CD8-positive, alpha-beta memory T cell (primary cell): ENCODE results near the gene CDC42EP4. TPM values are rescaled to one million over a fixed set of nuclear protein-coding genes. Genes with fewer than 3 reads are reported as not detected.

Experiments used
- CTCF ChIA-PET: fragments of 350-600 bp; sonication (Branson Sonifier 250); formaldehyde crosslinking; loops from one replicate; lab custom pipeline; 2021; ENCODE audit warnings: antibody characterized with exemption; lab: Charles Lee
- POLR2A ChIA-PET: fragments of 350-600 bp; sonication (Branson Sonifier 250); formaldehyde crosslinking; loops from one replicate; lab custom pipeline; 2021; ENCODE audit warnings: antibody characterized with exemption; lab: Charles Lee
- DNase-seq, 5 donors: peaks; one replicate each; pipeline versions ENCODE4 v3.0.0 to v3.0.0-alpha.2; 2020 to 2022; ENCODE audit warnings: mixed read lengths in 1 of 5
- H3K27ac ChIP-seq: one replicate; pipeline ENCODE4 v1.7.0; 2013; ENCODE audit warnings: low read depth, mild to moderate bottlenecking, low read length, moderate library complexity
- H3K27me3 ChIP-seq: 2 replicates; pipeline ENCODE4 v1.7.0; 2013; ENCODE audit warnings: low read length, mild to moderate bottlenecking; ENCODE audit not compliant: insufficient read depth, poor library complexity, severe bottlenecking
- H3K36me3 ChIP-seq: 2 replicates; pipeline ENCODE4 v1.7.0; 2013; ENCODE audit warnings: mild to moderate bottlenecking, low read length, moderate library complexity; ENCODE audit not compliant: insufficient read depth
- H3K4me1 ChIP-seq: 2 replicates; pipeline ENCODE4 v1.7.0; 2013; ENCODE audit warnings: mild to moderate bottlenecking, low read length, moderate library complexity; ENCODE audit not compliant: insufficient read depth
- H3K4me3 ChIP-seq: 2 replicates; pipeline ENCODE4 v1.7.0; 2013; ENCODE audit warnings: mild to moderate bottlenecking, low read length
- H3K9me3 ChIP-seq: 2 replicates; pipeline ENCODE4 v1.7.0; 2013; ENCODE audit warnings: mild to moderate bottlenecking, low read length
- H3K27ac Mint-ChIP-seq, 8 donors: one replicate each; pipeline ENCODE4 v1.8.0; 2020 to 2021; ENCODE audit warnings: mixed read lengths in 8 of 8, mild to moderate bottlenecking in 6 of 8, inconsistent platforms in 3 of 8, moderate library complexity in 3 of 8
- H3K27me3 Mint-ChIP-seq, 2 donors: one replicate each; pipeline ENCODE4 v1.8.0; 2020 to 2021; ENCODE audit warnings: mixed read lengths in 2 of 2, mild to moderate bottlenecking in 1 of 2, moderate library complexity in 1 of 2
- H3K36me3 Mint-ChIP-seq, 3 donors: one replicate each; pipeline ENCODE4 v1.8.0; 2020 to 2021; ENCODE audit warnings: mixed read lengths in 3 of 3, inconsistent platforms in 1 of 3, mild to moderate bottlenecking in 1 of 3
- H3K4me1 Mint-ChIP-seq, 3 donors: one replicate each; pipeline ENCODE4 v1.8.0; 2020 to 2021; ENCODE audit warnings: mixed read lengths in 3 of 3, inconsistent platforms in 1 of 3, mild to moderate bottlenecking in 1 of 3
- H3K4me3 Mint-ChIP-seq, 7 donors: one replicate each; pipeline ENCODE4 v1.8.0; 2020 to 2021; ENCODE audit warnings: mixed read lengths in 7 of 7, mild to moderate bottlenecking in 6 of 7, moderate library complexity in 4 of 7, inconsistent platforms in 2 of 7
- H3K9me3 Mint-ChIP-seq, 5 donors: one replicate each; pipeline ENCODE4 v1.8.0; 2020 to 2022; ENCODE audit warnings: mixed read lengths in 5 of 5, mild to moderate bottlenecking in 3 of 5, moderate library complexity in 2 of 5, inconsistent platforms in 1 of 5
- polyA plus RNA-seq: library from polyadenylated mRNA; unstranded; fragments of 300-500 nt; fragmentation: Illumina TruSeq; gene quantifications from one replicate; pipeline ENCODE4 v1.2.3, GENCODE V29; 2021
- total RNA-seq, 2 experiments: library from RNA; stranded (reverse); gene quantifications; one replicate each; pipeline ENCODE4 v1.2.3, GENCODE V29; 2021

The CDC42EP4 gene
- total and polyA plus RNA-seq, 3 experiments from 2014 or later: 0.29 to 0.55 (median 0.47) TPM

DNA sequence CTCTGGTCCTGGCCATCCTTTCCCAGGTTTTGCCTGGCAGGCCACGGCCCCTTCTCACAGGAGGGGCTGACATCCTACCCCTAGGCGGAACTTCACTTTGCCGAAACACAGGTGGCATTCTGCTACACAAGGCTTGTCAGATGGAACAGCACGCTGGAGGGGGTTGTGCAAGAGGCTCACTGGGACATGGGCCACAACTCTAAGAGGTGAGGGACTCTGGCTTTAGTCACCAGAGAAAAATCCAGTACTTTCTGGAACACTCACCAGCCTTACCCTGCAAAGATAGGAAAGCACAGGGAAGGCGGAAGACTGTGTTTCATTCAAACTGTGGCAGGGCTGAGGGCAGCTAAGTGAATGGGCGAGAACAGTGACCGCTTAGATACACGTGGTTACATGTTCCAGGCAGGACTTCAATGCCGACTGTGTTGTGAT is 18.3 kb downstream of the CDC42EP4 start:
- Histone ChIP-seq H3K27me3 (no peaks in the 10 kb centered on the region), H3K36me3 (no peaks in the 10 kb centered on the region), H3K9me3 (no peaks in the 10 kb centered on the region), H3K4me1 (no peaks in the 10 kb centered on the region), H3K27ac (no peak overlapping the region), H3K4me3 (no peak overlapping the region)
- Mint-ChIP-seq H3K4me3 (no peak overlapping the region), H3K27ac (no peak overlapping the region), H3K4me1 (peaks cover 12 to 19% (median 13%) of the 10 kb centered on the region in 3 donors), H3K36me3 (no peaks in the 10 kb centered on the region), H3K9me3 (no peaks in the 10 kb centered on the region), H3K27me3 (peaks cover 4 to 6% of the 10 kb centered on the region in 2 donors)
- ChIA-PET POLR2A (no interaction called here), CTCF (no interaction called here)
- no peak for DNase-seq

DNA sequence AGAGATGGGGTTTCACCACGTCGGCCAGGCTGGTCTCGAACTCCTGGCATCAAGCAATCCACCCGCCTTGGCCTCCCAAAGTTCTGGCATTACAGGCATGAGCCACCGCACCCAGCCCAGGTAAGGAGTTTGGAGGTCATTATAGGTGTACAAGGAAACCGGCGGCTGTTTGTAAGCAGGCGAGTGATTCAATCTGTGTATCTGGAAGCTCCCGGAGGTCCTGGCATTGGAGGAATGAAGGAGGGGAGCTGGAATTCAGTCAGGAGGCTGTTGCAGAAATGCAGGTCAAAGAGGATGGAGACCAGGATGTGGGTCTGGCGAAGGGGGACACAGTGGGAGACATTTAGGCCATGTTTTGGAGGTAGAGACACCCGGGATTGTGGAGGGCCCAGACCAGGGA is 18.8 kb downstream of the CDC42EP4 start:
- ChIA-PET CTCF (no interaction called here), POLR2A (no interaction called here)
- Histone ChIP-seq H3K27ac (no peak overlapping the region), H3K4me3 (no peak overlapping the region), H3K27me3 (no peaks in the 10 kb centered on the region), H3K36me3 (no peaks in the 10 kb centered on the region), H3K4me1 (no peaks in the 10 kb centered on the region), H3K9me3 (no peaks in the 10 kb centered on the region)
- H3K27me3 Mint-ChIP-seq: peaks cover 4 to 6% of the 10 kb centered on the region in 2 donors
- H3K27ac Mint-ChIP-seq: no peak overlapping the region
- DNase-seq: no peak
- no peaks in the 10 kb centered on the region for H3K9me3 Mint-ChIP-seq
- H3K4me1 Mint-ChIP-seq: peaks cover 12 to 17% (median 13%) of the 10 kb centered on the region in 3 donors
- H3K36me3 Mint-ChIP-seq: no peaks in the 10 kb centered on the region
- H3K4me3 Mint-ChIP-seq: no peak overlapping the region

DNA sequence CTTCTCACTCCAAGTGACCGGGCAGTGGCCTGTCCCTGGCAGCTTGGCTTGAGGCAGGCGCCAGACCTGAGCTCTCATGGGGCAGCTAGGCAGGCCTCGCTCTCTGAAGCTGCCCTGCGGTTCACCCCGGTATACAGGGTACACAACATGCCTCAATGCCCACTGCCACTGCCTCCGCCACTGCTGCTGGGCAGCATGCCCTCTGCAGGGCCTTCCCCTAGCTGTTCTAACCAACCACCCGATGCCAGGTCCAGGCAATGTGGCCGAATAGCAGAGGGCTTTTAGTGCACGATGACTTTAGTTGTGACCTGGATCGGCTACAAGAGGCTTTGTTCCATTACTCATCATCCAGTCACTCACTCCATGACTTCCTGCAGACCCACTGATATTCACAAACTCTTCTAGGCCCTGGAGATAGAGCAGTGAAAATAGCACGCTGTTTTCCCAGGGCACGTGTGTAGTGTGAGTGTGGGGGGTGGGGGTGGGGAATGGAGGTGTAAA is 19.7 kb downstream of the CDC42EP4 start:
- POLR2A ChIA-PET: no interaction called here

DNA sequence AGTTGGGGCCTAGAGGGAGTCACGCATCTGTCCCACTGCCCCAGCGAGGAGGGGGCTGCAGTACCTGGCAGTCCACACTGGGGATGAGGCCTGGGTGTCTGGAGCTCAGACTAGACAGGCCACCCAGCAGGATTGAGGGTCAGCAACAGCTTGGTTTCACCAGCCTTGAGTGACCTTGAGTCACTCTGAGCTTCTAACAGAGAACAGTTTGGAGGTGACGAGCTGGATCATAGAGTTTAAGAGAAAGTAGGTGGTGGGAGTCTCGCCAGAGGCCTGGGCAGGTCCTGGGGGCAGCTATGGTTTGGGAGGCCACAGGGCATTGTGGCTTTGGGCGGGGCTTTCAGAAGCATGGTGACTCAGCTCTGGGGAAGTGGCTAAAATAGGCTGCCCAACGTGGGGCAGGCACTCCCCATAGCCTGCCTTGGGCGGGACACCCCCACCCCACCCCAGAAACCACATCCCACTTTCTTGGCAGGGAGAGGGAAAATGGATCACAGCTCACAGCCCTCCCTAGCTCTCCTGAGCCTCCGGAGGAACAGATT is 20.5 kb downstream of the CDC42EP4 start:
- Histone ChIP-seq H3K27ac (peak overlapping the region; percentile 24), H3K4me3 (no peak overlapping the region), H3K9me3 (no peaks in the 10 kb centered on the region), H3K4me1 (no peaks in the 10 kb centered on the region), H3K36me3 (no peaks in the 10 kb centered on the region), H3K27me3 (no peaks in the 10 kb centered on the region)
- Mint-ChIP-seq H3K36me3 (no peaks in the 10 kb centered on the region), H3K4me1 (peaks cover 12 to 15% (median 13%) of the 10 kb centered on the region in 3 donors), H3K27me3 (peaks cover 4 to 6% of the 10 kb centered on the region in 2 donors), H3K4me3 (no peak overlapping the region), H3K9me3 (no peaks in the 10 kb centered on the region), H3K27ac (peak overlapping the region in 1 of 8 donors; percentile 27)
- DNase-seq: no peak
- CTCF ChIA-PET: no interaction called here
- POLR2A ChIA-PET: no interaction called here

More for the DNA sequence above, 19.7 kb downstream of the CDC42EP4 start:
- H3K4me1 ChIP-seq: no peaks in the 10 kb centered on the region
- Mint-ChIP-seq H3K4me3 (no peak overlapping the region), H3K36me3 (no peaks in the 10 kb centered on the region), H3K27me3 (peaks cover 4 to 6% of the 10 kb centered on the region in 2 donors), H3K9me3 (no peaks in the 10 kb centered on the region), H3K4me1 (peaks cover 12 to 15% (median 13%) of the 10 kb centered on the region in 3 donors), H3K27ac (no peak overlapping the region)
- no peaks in the 10 kb centered on the region for H3K9me3 ChIP-seq
- no peaks in the 10 kb centered on the region for H3K36me3 ChIP-seq
- CTCF ChIA-PET: no interaction called here
- no peak for DNase-seq
- H3K27ac ChIP-seq: peak overlapping the region; percentile 24
- H3K27me3 ChIP-seq: no peaks in the 10 kb centered on the region
- no peak overlapping the region for H3K4me3 ChIP-seq

DNA sequence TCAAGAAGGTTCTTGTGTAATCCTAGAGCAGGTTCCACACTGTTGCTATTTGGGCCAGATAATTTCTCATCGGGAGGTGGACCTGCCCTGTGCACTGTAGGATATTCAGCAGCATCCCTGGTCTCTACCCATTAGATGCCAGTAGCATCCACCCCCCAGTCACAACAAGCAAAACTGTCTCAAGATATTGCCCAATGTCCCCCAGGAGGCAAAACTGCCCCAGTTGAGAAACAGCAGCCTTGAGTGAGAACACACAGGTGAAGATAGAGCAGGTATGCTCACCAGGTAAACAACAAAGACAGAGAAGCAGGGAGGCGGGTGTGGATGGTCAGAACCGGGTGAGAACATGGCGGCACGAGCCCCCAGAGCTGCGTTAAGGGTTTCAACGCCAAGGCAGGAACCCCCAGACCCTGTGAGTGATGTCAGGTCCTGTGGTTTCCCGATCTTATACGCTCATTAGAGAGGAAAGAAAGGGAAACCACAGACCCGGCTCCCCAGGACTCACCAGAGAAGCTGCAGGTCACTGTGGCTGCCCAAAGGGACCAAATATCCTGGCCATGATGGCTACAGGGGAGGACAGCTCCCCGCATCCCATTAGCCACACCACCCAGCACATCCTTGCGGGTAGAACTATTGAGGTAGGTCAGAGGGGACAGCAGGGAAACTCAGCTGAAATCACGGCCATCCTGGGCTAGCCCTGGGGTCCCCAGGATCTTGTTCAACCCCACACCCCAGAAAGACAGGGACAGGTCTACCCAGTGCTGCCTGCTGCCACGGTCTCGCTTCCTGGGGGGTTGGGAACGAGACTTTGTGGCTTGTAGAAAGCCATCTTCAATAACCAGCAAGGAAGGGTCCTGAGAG is 21.2 kb downstream of the CDC42EP4 start:
- no peak overlapping the region for H3K4me3 ChIP-seq
- DNase-seq: no peak
- H3K9me3 ChIP-seq: no peaks in the 10 kb centered on the region
- H3K4me1 ChIP-seq: no peaks in the 10 kb centered on the region
- Mint-ChIP-seq H3K27ac (no peak overlapping the region), H3K4me1 (peaks cover 12 to 15% (median 13%) of the 10 kb centered on the region in 3 donors), H3K27me3 (peaks cover 2 to 6% of the 10 kb centered on the region in 2 donors), H3K4me3 (no peak overlapping the region), H3K36me3 (no peaks in the 10 kb centered on the region), H3K9me3 (no peaks in the 10 kb centered on the region)
- ChIA-PET CTCF (no interaction called here), POLR2A (no interaction called here)
- H3K27ac ChIP-seq: no peak overlapping the region
- no peaks in the 10 kb centered on the region for H3K27me3 ChIP-seq
- H3K36me3 ChIP-seq: no peaks in the 10 kb centered on the region

DNA sequence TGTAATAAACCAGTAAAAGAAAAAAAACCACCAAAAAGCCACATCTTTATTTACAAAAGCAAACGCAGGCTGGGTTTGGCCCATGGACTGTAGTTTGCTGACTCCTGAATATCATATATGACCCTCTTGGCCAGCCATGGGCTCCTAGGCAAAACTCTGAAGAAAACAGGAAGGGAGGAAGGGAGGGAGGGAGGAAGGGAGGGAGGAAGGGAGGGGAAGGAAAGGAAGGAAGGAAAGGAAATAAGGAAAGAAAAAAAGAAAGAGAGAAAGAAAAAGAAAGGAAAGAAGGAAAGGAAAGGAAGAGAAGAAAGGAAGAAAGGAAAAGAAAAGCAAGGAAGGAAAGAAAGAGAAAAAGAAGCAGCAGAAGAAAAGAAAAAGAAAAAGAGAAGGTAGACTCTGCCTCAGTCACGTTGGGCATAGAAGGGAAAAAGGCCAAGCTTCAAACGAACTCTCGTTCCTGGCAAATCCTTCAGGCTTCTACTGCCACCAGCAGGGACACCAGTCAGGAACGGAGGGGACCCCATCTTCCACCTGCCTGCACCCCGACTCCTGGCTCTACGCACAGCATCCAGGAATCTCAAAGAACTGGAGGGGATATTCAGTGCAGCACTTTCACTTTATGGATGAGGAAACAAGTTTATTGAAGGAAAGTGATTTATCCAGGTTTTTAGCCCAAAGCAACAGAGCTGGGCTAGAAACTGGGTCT is 22.1 kb downstream of the CDC42EP4 start:
- no peaks in the 10 kb centered on the region for H3K36me3 ChIP-seq
- DNase-seq: no peak
- no peak overlapping the region for H3K4me3 ChIP-seq
- Mint-ChIP-seq H3K4me1 (peaks cover 12 to 15% (median 13%) of the 10 kb centered on the region in 3 donors), H3K4me3 (no peak overlapping the region), H3K27me3 (peaks cover 2 to 6% of the 10 kb centered on the region in 2 donors), H3K36me3 (no peaks in the 10 kb centered on the region), H3K9me3 (no peaks in the 10 kb centered on the region), H3K27ac (peak overlapping the region in 1 of 8 donors; percentile 18)
- no peaks in the 10 kb centered on the region for H3K4me1 ChIP-seq
- no peaks in the 10 kb centered on the region for H3K9me3 ChIP-seq
- ChIA-PET CTCF (no interaction called here), POLR2A (no interaction called here)
- H3K27me3 ChIP-seq: no peaks in the 10 kb centered on the region
- no peak overlapping the region for H3K27ac ChIP-seq

DNA sequence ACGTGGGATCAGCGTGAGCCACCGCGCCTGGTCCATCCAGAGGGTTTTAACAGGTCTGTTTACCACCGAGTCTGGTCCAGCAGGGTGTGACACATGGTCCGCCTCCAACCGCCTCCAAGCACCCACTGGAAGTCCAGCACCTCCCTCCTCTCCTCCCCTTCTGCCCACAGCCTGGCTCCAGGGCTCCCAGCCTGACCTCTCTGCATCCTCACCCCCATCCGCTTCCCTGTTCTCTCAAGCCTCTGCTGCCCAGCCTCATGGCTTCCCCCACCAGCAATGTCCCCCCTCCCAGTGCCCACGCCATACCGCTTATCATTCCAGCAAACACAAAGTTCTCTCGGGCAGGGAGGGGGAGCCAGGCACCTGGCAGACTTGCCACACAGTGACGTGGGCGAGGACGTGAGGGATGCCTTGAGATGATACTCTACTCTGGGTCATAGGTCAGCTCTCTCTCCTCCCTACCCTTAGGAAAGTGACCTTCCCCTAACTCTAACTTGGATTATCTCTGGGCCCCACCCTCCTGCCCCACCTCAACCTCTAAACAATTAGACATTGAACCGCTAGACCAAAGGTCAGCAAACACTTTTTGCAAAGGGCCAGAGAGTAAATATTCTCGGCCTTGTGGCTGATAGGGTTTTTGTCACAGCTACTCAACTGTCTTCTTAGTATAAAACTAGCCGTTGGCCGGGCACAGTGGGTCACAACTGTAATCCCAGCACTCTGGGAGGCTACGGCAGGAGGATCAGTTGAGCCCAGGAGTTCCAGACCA is 23.1 kb downstream of the CDC42EP4 start:
- Histone ChIP-seq H3K36me3 (no peaks in the 10 kb centered on the region), H3K4me1 (no peaks in the 10 kb centered on the region), H3K9me3 (no peaks in the 10 kb centered on the region), H3K27me3 (no peaks in the 10 kb centered on the region), H3K27ac (no peak overlapping the region), H3K4me3 (no peak overlapping the region)
- ChIA-PET POLR2A (no interaction called here), CTCF (no interaction called here)
- peaks cover 2 to 6% of the 10 kb centered on the region in 2 donors for H3K27me3 Mint-ChIP-seq
- H3K36me3 Mint-ChIP-seq: no peaks in the 10 kb centered on the region
- peak overlapping the region in 1 of 8 donors; percentile 94 for H3K27ac Mint-ChIP-seq
- no peak for DNase-seq
- peaks cover 12 to 15% (median 13%) of the 10 kb centered on the region in 3 donors for H3K4me1 Mint-ChIP-seq
- no peak overlapping the region for H3K4me3 Mint-ChIP-seq
- no peaks in the 10 kb centered on the region for H3K9me3 Mint-ChIP-seq
